Measurements from ENCODE around the gene ERCC6.

The ERCC6 gene

GRCh38 chr10:49534670-49535381 is 4.1 kb downstream of the ERCC6 start:
- H3K4me3 ChIP-seq (ENCODE audit: low read depth, low read length) = no peak overlapping the region
- no peak for TF ChIP-seq CTCF (IDR thresholded peaks at IDR 0.05; ENCODE audit: low read depth, low read length)

GRCh38 chr10:49532461-49532860 is 6.5 kb downstream of the ERCC6 start:
- TF ChIP-seq CTCF (IDR thresholded peaks at IDR 0.05; ENCODE audit: low read depth, low read length) = no peak
- no peak overlapping the region for H3K4me3 ChIP-seq (ENCODE audit: low read depth, low read length)

GRCh38 chr10:49528977-49529506 is 9.9 kb downstream of the ERCC6 start:
- H3K4me3 ChIP-seq (ENCODE audit: low read depth, low read length) = no peak overlapping the region
- no peak for TF ChIP-seq CTCF (IDR thresholded peaks at IDR 0.05; ENCODE audit: low read depth, low read length)

- no peak for TF ChIP-seq CTCF (IDR thresholded peaks at IDR 0.05; ENCODE audit: low read depth, low read length)
- H3K4me3 ChIP-seq (ENCODE audit: low read depth, low read length) = no peak overlapping the region
Measured at GRCh38 chr10:49527850-49528249, 11.1 kb downstream of the ERCC6 start.

GRCh38 chr10:49527061-49527460 is 11.9 kb downstream of the ERCC6 start:
- TF ChIP-seq CTCF (IDR thresholded peaks at IDR 0.05; ENCODE audit: low read depth, low read length) = no peak
- H3K4me3 ChIP-seq (ENCODE audit: low read depth, low read length) = no peak overlapping the region

GRCh38 chr10:49526619-49527018 is 12.3 kb downstream of the ERCC6 start:
- TF ChIP-seq CTCF (IDR thresholded peaks at IDR 0.05; ENCODE audit: low read depth, low read length) = no peak
- H3K4me3 ChIP-seq (ENCODE audit: low read depth, low read length) = no peak overlapping the region

GRCh38 chr10:49524496-49524895 is 14.4 kb downstream of the ERCC6 start:
- TF ChIP-seq CTCF (IDR thresholded peaks at IDR 0.05; ENCODE audit: low read depth, low read length) = no peak
- no peak overlapping the region for H3K4me3 ChIP-seq (ENCODE audit: low read depth, low read length)
